HG03039 (cell line): ENCODE results near the gene MRPL20.
"Not testable (repeated sequence)": the region's sequence is repeated elsewhere in the genome, so short reads cannot be mapped to it uniquely, and the experiment has no call there.

Source experiments
- ATAC-seq: cut with Tn5 transposase; IDR thresholded peaks from one replicate; pipeline ENCODE4 v1.9.1; 2021; ENCODE audit warnings: mild to moderate bottlenecking, moderate library complexity; ENCODE audit not compliant: unreplicated experiment

Gene MRPL20

DNA sequence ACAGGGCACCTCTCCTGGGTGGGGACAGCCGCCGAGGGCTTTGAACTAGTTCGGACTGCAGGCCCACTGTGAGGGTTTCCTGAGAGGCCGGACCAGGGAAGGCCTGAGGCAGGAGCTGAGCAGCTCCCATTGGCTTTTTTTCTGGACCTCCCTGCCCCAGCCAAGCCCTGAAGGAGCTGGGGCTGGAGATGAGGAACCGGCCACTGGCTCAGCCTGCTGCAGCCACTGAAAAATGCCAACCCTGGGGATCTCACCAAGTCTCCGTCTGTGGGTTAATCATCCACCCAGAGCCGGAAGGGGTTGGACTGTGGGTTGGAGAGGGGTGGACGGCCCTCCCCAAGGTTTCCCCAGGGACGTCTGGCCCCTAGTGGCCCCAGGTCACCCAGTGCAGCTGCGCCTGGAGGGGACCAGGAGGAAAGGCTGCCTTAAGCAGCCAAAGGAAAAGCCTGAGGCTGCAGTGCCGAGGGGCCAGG lies 30.8 kb upstream of the MRPL20 start:
- ATAC-seq = no peak

DNA sequence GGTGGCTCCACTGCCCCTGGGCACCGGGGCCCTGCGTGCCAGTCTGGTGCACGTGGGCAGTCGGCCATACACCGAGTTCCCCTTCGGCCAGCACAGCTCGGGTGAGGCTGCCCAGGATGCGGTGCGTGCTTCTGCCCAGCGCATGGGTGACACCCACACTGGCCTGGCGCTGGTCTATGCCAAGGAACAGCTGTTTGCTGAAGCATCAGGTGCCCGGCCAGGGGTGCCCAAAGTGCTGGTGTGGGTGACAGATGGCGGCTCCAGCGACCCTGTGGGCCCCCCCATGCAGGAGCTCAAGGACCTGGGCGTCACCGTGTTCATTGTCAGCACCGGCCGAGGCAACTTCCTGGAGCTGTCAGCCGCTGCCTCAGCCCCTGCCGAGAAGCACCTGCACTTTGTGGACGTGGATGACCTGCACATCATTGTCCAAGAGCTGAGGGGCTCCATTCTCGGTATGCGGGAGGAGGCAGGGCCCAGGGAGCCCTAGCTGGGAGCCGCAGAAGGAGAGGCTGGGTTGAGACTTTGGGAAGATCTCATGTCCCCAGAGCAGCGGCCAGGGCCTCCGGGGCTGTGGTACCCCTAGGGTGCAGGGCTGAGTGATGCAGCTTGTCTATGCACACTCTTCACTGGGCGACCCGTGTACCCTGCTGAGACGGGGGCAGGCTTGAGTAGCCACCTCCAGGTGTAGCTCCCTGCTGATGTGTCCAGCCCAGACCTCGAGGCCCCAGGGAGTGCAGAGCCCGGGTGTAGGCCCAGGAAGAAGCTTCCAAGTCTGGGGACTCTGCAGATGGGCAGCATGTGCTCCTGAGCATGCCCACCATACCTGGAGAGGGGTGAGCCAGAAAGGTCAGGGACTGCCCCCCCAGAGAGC lies 30.2 kb upstream of the MRPL20 start:
- ATAC-seq = no peak

DNA sequence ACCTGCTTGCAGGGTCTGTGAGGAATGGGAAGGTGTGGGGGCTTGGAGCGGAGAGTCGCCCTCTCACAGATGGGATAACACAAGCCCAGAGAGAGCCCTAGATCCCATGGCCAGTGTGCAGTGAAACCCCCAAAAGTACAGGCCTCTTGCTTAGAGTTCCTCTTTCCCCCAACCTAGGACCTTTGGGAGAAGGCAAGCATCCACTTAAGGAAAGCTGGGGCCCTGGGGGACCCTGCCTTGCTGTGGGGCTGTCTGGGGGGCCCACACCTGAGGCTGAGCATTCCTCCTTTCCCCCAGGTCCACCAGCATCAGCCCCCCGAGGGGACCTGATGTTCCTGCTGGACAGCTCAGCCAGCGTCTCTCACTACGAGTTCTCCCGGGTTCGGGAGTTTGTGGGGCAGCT lies 29.5 kb upstream of the MRPL20 start:
- no peak for ATAC-seq

DNA sequence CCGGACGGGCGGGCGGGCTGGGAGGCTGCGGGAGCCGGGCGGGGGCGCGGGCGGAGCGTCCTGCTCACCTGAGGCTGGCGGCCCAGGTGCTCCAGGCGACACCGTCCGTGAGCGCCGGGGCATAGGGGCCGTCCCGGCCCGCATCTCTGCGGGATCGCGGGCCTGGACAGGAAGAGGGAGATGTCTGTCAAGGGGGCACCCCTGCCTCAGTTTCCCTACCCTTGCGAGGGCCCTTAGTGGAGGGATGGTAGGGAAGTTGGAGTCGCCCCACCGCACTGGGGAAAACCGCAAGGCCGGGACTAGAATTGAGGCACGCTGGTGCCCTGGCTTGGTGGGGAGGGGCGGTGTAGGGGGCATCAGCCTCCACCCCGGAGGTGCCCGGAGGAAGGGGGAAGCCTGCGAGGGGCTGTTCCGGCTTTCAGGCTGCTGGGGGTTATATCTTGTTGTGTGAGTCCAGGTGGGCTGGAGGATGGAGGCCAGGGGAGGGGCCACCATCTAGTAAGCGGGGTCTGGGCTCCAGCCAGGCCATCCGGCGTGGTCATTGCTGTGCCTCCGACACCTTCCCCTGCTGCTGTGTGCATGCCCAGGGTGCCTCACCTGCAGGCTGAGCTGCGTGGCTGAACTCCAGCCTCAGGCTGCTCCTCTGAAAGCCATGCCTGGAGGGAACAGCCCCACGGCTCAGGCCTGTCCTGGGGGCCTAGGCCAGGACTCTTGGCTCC lies 29.0 kb upstream of the MRPL20 start:
- no peak for ATAC-seq

DNA sequence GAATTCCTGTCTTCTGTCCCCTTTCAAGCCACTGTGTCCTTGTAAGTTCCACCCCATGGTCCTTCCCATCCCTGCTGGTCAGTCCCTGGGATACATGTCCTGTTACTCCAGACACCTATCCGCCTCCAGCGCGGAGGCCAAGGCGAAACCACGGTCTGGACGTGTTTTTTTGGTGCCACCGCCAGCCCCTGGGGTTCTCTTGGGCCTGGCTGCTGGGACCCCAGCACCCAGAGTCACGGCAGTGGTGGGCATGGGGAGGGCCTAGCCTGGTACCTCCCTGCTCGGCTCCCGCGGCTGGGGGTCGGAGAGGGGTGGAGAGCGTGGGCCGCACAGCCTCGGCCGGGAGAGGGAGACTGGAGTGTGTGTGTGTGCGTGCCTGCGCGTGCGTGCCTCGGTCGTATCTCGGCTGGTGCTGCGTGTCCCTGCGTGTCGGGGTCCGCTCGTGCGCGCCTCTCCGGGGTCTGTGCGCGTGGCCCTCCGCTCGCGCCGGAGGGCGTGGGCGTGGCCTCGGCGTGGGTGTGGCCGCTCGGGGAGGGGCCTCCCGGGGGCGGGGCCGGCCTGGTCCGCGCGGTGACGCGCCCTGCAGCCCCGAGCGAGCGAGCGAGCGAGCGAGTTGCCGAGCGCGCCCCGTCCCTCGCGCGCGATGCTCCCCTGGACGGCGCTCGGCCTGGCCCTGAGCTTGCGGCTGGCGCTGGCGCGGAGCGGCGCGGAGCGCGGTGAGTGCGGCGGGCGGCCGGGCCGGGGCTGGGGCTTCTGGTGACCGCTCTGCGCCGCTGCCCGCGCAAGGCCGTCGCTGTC lies 28.2 kb upstream of the MRPL20 start, which contains the start of gene VWA1:
TSS of gene VWA1 (plus strand) at position 585 of the 798 bp plus-strand sequence. CDS start at position 644, 59 bp downstream.
- no peak for ATAC-seq

DNA sequence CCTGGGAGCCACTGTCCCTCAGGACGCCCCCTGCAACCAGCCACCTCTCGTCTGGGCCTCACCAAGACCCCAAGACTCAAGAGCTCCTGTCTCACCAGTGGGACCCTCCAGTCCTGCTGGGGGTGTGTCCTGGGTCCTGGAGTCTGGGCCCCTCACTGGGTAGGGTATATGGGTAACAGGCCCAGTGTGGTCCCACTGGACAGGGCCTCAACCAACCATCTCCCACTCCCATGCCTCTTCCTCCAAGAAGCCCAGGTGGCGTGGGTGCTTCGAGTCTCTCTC lies 27.7 kb upstream of the MRPL20 start:
- ATAC-seq = no peak

DNA sequence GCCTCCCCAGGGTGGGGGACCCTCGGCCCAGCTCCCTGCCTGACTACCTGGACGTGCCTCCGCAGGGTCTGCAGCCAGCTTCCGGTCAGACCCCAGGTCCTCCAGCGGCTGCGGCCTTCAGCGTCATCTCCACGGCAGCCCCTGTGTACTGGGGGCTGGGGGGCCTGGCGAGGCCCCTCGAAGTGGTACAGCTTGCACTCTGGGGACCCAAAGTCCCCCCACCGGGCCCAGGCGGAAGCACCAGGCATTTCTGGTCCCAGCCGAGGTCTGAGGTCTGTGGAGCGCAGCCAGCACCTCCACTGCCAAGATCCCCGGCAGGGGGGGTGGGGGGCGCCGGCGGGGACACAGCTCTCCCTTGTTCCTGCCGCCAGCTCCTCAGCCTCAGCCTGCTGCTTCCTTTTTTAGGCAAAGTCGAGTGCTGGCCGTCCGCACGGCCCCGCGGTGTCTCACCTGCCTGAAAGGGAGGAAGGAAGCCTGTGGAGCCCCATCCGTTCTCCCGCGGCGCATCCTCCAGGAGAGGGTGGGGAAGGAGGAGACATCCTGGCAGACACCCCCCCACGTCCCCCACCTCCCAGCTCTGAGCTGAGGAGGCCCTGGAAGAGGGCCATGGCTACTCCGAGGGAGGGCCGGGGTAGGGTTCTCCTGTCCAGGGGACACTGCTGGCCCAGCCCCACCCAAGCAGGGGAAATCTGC lies 27.2 kb upstream of the MRPL20 start:
- ATAC-seq = no peak

DNA sequence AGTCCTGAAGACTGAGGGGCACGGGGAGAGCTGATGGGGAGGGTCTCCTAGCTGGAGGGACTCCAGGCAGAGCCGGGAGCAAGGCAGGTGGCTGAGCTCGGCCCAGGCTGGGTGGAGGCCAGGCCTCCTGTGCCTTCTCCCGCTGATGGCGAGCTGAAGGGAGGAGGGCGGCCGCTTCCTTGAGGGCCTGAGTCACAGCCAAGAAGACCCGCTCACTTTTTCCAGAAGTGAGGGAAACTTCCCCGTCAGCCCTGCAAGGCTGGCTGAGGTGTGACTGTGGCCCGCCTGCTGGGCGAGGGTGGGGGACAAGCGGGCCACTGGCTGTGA lies 26.7 kb upstream of the MRPL20 start:
- no peak for ATAC-seq

DNA sequence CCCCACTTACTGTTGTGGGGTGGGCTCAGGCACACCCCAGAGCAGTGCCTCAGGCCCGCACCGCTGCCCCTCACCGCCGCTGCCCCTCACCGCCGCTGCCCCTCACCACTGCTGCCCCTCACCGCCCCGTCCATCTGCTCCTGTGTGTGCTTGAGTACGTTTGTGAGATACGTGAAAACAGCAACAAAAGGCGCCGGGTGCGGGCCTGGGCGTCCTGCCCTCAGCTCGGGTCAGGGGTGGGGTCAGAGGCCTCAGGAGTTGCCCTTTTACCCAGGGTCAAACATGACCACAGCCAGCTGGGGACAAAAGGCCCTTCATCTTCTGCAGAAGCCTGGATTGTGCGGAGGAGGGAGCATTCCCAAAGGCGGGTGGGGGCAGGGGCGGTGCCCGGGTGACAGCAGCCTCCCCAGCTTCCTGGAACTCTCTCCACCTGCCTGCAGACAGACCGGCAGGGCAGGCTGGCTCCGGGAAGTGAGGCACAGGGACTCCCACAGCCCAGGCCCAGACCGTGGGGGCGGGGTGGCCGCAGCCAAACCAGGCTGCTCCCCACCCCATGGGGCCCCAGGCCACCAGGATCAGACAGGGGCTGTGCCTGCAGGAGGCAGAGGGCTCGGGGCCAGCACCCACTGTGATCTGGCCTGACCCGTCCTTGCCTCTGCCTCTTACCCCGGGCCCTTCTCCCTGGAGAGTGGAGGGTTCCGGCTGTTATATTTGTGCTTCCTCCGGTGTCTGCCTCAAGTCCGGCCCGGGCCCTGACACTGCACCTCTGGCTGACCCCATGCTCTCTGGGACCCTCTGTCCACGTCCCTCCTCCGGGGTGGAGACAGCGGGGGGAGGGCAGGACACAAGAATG lies 26.1 kb upstream of the MRPL20 start:
- no peak for ATAC-seq

DNA sequence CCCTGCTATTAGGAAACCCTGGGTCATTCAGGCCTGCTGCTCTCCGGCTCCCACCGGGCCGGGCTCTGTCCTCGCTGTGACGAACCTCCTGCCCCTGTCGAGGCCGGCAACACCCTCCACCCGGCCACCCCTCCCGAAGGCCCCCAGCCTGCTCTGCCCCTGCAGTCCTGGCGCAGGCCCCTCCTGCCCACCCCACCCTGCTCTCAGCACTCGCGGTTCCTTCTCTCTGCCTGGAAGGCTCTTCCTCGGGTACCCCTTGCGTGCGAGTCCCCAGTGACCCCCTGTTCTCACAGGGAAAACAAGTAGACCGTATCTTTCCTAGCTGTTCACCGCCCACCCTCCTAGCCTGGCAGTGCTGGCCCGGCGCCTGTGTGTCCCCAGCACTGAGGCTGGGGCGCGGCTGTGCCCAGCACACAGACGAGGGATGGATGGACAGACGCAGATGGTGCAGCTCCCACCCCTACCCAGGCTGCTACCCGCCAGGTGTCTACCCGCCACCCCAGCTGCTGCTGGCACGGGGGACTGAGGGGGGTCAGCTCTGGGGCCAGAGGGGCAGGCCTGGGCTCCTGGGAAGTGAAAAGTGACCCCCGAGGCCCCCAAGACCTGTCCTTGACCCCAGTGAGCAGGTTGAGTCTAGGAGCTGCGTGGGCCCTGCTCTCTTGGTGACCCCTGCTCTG lies 25.3 kb upstream of the MRPL20 start:
- ATAC-seq = no peak

DNA sequence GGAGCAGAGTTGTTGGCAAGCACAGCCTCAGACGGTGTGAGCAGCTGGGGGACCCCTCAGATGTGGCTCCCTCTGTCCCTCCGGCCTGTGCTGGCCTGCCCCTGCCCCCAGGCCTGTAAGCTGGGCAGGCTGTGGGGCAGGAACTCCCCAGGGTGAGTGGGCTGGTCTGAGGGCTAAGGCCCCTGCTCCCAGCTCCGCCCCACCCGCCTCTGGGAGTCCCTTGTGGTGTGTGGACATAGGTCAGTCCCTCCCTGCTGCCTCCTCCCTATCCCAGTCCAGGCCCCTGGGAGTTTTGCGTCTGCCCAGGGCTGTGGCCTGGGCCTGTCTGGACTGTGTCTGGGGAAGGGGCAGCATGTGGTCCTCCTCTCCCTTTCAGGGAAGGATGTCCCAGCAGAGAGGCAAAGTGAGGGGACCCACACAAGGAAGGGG lies 24.8 kb upstream of the MRPL20 start:
- no peak for ATAC-seq

DNA sequence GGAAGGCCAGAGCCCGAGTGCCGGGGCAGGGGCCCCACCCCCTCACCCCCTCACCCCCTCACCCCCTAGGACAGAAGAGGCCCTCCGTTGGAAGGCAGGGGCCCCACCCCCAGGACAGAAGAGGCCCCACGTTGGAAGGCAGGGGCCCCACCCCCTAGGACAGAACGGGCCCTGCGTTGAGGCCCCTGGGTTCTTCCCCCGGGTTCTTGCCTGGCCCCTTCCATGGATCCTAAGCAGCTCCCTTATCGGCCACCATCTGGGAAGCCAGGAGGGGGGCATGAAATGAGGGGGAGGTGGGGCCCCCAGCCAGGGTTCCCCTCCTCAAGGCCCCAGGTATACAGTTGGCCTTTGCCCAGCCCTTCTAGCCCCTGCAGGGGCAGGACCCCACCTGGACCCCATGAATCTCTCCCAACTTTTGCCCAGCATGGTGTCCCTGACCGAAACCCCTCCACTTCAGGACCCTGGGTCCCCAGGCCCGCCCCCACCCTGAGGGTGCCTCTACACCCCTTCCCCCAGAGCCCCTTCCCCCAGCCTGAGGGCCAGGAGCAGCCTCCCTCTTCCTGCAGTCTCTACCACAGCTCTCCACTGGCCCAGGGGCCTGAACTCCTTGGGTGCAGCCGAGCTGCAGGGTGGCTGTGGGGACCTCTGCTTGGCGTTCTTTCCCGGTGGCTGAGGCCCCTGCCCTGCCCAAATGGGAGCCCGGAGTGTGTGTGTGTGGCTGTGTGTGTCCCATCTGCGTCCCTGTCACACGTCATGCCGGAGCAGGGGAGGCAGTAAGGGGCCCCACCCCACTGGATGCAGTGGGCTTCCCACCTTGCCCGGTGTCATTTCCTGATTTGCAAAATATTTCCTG lies 24.1 kb upstream of the MRPL20 start:
- no peak for ATAC-seq

DNA sequence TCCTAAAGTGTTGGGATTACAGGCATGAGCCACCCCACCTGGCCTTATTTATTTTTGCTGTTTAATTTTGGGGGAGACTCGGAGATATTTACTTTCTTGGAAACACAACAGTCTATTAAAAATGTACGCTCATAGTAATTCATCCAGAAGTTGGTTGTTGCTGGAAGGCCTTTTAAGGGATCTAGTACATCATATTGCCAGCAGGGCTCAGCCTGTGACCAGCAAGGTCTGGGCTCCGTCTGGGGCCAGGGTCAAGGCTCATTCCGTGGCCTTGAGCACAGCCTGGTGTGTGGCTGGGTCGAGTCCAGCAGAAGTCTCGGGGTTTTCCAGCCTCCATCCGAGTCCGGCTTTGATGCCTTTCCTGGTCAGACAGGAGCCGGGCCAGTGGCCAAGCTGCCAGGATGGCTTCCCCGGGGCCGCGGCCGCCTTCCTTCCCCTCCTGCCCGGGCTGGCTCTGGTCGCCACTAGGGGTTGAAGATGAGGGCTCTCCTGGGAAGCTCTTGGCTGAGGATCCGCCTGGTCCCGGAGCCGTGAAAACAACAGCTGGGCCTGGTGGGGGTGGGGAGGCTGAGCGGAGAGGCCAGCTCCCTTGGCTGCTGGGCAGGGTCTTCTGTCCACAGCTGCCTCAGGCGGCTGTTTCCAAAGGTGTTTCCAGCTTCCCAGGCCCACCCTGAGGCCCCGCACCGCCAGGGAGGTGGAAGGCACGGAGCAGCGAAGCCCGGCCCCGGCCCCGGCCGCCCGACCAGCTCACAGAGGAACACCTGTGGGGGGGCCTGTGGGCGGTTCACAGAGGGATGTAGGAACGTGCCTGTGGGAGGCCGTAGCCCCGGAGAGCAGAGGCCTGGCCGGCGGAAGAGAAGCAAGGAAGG lies 23.3 kb upstream of the MRPL20 start:
- ATAC-seq = no peak

DNA sequence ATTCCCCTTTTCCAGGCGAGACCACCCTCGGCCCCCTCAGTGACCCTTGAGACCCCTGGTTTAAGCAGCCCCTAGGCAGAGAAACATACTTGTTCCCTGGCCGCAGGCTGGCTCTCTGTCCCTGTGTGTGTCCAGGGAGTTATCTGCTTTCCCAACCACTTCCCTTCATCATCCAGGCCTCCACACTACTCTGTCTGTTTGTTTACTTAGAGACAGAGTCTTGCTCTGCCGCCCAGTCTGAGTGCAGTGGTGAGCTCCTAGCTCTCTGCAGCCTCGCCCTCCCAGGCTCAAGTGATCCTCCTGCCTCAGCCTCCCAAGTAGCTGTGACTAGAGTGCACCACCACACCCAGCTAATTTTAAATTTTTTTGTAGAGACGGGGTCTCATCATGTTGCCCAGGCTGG lies 22.6 kb upstream of the MRPL20 start:
- no peak for ATAC-seq

DNA sequence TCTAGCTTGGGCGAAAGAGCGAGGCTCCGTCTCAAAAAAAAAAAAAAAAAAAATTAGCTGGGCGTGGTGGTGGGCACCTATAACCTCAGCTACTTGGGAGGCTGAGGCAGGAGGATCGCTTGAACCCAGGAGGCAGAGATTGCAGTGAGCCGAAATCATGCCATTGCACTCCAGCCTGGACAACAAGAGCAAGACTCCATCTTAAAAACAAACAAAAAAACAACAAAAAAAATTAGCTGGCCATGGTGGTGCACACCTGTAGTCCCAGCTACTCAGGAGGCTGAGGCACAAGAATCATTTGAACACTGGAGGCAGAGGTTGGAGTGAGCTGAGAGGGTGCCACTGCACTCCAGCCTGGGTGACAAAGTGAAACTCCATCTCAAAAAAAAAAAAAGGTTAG lies 21.9 kb upstream of the MRPL20 start:
- ATAC-seq = not testable (repeated sequence)

DNA sequence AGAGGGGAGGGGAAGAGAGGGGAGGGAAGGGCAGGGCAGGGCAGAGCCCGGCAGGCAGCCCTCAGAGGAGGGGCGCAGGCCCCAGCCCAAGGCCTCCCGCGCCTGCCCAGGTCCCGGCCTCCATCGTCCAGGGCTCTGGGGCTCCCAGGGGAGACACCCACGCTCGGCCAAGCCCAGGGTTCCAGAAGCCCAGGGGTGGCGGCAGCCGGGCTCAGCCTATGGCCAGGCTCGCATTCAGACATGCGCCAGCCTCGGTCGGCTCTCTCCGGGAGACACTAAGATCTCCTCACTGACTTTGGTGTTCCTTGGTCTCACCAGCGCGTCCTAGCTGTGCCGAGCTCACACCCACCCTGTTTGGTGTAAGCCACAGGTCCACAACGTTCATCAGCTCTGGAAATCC lies 21.1 kb upstream of the MRPL20 start:
- no peak for ATAC-seq

DNA sequence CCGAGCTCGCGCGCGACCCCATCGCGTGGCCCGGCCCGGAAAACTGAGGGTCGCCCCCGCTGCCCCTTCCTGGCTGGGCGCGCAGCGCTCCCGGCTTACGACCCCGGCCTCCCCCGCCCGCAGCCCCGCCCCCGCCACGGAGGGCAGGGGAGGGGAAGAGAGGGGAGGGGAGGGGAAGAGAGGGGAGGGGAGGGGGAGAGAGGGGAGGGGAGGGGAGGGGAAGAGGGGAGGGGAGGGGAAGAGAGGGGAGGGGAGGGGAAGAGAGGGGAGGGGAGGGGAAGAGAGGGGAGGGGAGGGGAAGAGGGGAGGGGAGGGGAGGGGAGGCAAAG lies 20.7 kb upstream of the MRPL20 start:
- no peak for ATAC-seq
